Endothelial cell of umbilical vein (primary cell): Measurements from ENCODE around the gene POU5F2.

Source experiments
- CTCF ChIP-seq, 2 donors: IDR thresholded peaks; 1 replicate in 1 of 2; 2 replicates in 1 of 2; pipeline ENCODE4 v1.5.1; 2011; ENCODE audit warnings: low read length in 2 of 2, mild to moderate bottlenecking in 2 of 2, moderate library complexity in 2 of 2, control low read depth in 1 of 2, inconsistent platforms in 1 of 2, low read depth in 1 of 2; ENCODE audit not compliant: insufficient read depth in 1 of 2; ENCODE audit errors: extremely low read depth in 1 of 2
- EZH2 ChIP-seq: IDR thresholded peaks from 2 replicates; pipeline ENCODE4 v1.6.1; 2012; ENCODE audit warnings: borderline replicate concordance, low read depth, mild to moderate bottlenecking, moderate library complexity, low read length, inconsistent platforms; ENCODE audit not compliant: severe bottlenecking
- FOS ChIP-seq: IDR thresholded peaks from 2 replicates; pipeline ENCODE4 v1.6.1; 2011; ENCODE audit warnings: mild to moderate bottlenecking, low read length, moderate library complexity, borderline replicate concordance; ENCODE audit not compliant: insufficient read depth
- MAX ChIP-seq: IDR thresholded peaks from 2 replicates; pipeline ENCODE4 v1.6.1; 2011; ENCODE audit not compliant: insufficient read depth, insufficient read length
- MYC ChIP-seq: IDR thresholded peaks from one replicate; pipeline ENCODE4 v1.6.1; 2011; ENCODE audit warnings: mild to moderate bottlenecking, low read depth, low read length
- POLR2A ChIP-seq: IDR thresholded peaks from 2 replicates; pipeline ENCODE4 v1.6.1; 2012; ENCODE audit warnings: low read depth, mild to moderate bottlenecking, control low read depth, low read length
- POLR2AphosphoS5 ChIP-seq: IDR thresholded peaks from 2 replicates; pipeline ENCODE4 v1.6.1; 2012; ENCODE audit warnings: low read depth, mild to moderate bottlenecking, control low read depth, low read length, moderate library complexity; ENCODE audit not compliant: insufficient read depth

DNA sequence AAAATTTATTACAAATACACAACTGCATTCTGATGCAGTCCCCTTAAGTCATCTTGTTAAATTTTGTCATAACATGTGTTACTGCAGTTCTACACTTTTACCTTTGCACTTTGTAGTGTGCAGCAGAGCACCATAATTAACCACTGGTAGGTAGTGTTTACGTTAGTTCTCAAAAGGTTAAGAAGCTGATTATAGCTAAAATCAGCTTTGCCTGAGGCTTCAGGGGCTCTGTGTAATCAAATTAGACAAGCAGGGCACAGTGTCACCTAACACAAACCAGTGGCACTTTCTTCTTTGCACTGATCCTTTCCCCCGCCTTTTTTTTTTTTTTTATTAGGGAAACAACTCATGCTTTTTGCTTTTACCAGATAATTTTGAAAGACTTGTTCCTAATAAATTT, 26.1 kb downstream of the POU5F2 start:
- TF ChIP-seq CTCF (IDR thresholded peaks at IDR 0.05; ENCODE audit: extremely low read depth in 1 of 2, insufficient read depth in 1 of 2, low read depth in 1 of 2, low read length in 2 of 2) (no peak), POLR2AphosphoS5 (no peak), POLR2A (no peak), EZH2 (no peak), MAX (no peak), MYC (no peak), FOS (no peak)
